Nephron (organoid): ENCODE results near the gene FRMPD1.

Source experiments
- H3K27ac Mint-ChIP-seq, 3 experiments: 2 replicates each; pipeline ENCODE4 v1.8.0; 2020; ENCODE audit warnings: mixed read lengths in 3 of 3, mild to moderate bottlenecking in 2 of 3, moderate library complexity in 1 of 3
- H3K27me3 Mint-ChIP-seq: 2 replicates; pipeline ENCODE4 v1.8.0; 2021; ENCODE audit warnings: low read depth, mild to moderate bottlenecking, moderate library complexity, mixed read lengths
- H3K36me3 Mint-ChIP-seq: 2 replicates; pipeline ENCODE4 v1.8.0; 2020; ENCODE audit warnings: low read depth, mixed read lengths
- H3K4me1 Mint-ChIP-seq: 2 replicates; pipeline ENCODE4 v1.8.0; 2020; ENCODE audit warnings: mixed read lengths
- H3K4me3 Mint-ChIP-seq, 3 experiments: 2 replicates each; pipeline ENCODE4 v1.8.0; 2020; ENCODE audit warnings: mild to moderate bottlenecking in 3 of 3, mixed read lengths in 3 of 3, moderate library complexity in 2 of 3
- H3K9me3 Mint-ChIP-seq: 2 replicates; pipeline ENCODE4 v1.8.0; 2020; ENCODE audit warnings: mixed read lengths
- TF ChIP-seq, protein P1 (sequence below), 3 experiments: fragments of 200-600 bp; sonication (generic); IDR thresholded peaks; one replicate each; pipeline ENCODE4 v1.5.0; 2021; ENCODE audit warnings: antibody characterized with exemption in 3 of 3; ENCODE audit not compliant: unreplicated experiment in 3 of 3

Gene FRMPD1

DNA sequence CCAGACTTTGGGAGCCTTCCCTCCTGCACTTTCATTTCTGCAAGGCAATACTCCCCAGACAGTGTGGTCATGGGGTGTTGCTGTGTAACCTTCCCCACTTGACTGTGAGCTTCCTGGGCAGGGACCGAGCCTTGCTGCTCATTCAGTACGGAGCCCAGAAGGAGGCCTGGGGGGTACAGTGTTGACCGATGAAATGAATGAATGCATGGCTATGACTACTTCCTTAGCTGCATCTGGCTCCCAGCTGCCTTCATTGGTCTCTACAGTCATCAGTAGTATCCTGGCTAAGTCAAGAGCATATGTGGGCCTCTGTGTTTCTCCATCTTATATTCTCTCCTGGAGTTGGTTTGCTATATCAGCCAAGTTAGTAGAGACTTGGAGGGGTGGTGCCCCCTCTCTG, 9.9 kb downstream of the FRMPD1 start:
- TF ChIP-seq, protein P1, sequence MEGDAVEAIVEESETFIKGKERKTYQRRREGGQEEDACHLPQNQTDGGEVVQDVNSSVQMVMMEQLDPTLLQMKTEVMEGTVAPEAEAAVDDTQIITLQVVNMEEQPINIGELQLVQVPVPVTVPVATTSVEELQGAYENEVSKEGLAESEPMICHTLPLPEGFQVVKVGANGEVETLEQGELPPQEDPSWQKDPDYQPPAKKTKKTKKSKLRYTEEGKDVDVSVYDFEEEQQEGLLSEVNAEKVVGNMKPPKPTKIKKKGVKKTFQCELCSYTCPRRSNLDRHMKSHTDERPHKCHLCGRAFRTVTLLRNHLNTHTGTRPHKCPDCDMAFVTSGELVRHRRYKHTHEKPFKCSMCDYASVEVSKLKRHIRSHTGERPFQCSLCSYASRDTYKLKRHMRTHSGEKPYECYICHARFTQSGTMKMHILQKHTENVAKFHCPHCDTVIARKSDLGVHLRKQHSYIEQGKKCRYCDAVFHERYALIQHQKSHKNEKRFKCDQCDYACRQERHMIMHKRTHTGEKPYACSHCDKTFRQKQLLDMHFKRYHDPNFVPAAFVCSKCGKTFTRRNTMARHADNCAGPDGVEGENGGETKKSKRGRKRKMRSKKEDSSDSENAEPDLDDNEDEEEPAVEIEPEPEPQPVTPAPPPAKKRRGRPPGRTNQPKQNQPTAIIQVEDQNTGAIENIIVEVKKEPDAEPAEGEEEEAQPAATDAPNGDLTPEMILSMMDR (IDR thresholded peaks at IDR 0.05; ENCODE audit: unreplicated experiment in 3 of 3): no peak
- H3K27ac Mint-ChIP-seq: no peak overlapping the region
- no peaks in the 10 kb centered on the region for H3K9me3 Mint-ChIP-seq
- peaks cover 36% of the 10 kb centered on the region for H3K27me3 Mint-ChIP-seq
- H3K4me1 Mint-ChIP-seq: peaks cover 32% of the 10 kb centered on the region
- no peaks in the 10 kb centered on the region for H3K36me3 Mint-ChIP-seq
- H3K4me3 Mint-ChIP-seq: no peak overlapping the region

DNA sequence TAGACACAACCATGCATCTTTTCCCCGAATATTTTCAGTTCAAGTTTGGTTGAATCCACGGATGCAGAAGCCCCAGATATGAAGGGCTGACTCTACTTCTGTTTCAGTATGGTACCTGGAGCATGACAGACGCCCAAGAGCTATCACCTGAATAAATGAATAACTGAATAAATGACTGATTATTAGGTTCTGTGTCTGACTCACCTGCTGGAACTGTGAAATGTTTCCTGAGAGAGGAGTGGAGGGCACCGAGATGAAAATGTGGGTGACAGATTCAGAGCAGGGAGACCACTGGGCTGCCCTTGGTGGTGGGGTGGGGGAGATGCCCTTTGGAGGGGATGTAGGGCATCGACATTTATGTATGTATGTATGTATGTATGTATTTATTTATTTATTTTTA, 13.2 kb downstream of the FRMPD1 start:
- peaks cover 26% of the 10 kb centered on the region for H3K4me1 Mint-ChIP-seq

DNA sequence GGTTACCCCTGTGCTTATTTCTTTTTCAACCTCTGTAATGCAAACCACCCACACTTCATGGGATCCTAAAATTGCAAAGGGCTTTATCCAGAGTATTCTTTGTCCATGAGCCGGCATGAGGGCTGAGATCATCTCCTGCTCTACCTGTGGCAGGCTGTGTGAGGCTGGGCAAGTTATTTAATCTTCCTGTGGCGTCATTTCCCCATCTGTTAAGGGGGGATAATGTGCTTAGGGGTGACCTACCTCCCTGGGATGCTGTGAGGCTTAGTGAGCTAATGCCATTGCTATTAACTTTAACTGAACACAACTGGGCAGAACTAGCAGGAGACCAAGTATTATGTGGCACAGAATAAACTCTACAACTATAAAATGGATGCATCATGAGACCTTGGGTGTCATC, 17.0 kb downstream of the FRMPD1 start:
- TF ChIP-seq, protein P1 (IDR thresholded peaks at IDR 0.05; ENCODE audit: unreplicated experiment in 3 of 3): no peak
- Mint-ChIP-seq H3K36me3 (no peaks in the 10 kb centered on the region), H3K27ac (peak overlapping the region in 2 of 3 experiments; percentile 32 to 44)

More for the DNA sequence above, 13.2 kb downstream of the FRMPD1 start:
- H3K4me3 Mint-ChIP-seq: no peak overlapping the region
- TF ChIP-seq, protein P1 (IDR thresholded peaks at IDR 0.05; ENCODE audit: unreplicated experiment in 3 of 3): no peak
- H3K27ac Mint-ChIP-seq: no peak overlapping the region
- peaks cover 48% of the 10 kb centered on the region for H3K27me3 Mint-ChIP-seq
- no peaks in the 10 kb centered on the region for H3K9me3 Mint-ChIP-seq
- no peaks in the 10 kb centered on the region for H3K36me3 Mint-ChIP-seq

DNA sequence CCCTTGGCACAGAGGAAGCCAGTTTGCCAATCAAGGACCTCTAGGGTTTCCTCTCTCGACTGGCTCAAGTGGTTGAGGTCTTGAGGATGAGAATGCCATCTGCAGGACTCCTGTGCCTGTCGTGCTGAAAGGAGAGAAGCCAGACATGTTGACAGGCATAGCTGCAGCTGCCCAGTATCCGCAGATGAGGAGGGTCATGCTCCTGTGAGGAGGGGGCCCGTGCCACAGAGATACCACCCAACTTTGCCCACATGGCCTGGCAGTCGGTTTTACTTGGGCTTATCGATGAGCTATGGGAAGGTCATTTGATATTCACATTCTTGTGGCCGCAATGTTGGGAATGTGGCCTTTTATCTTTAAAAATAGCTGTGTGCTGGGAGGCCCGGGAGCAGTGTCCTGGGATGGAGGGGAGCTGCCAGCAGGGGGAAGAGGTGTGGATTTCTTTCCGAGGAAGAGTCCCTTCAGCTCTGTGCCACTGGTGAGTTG, 17.4 kb downstream of the FRMPD1 start:
- H3K9me3 Mint-ChIP-seq: no peaks in the 10 kb centered on the region
- H3K27ac Mint-ChIP-seq: peak overlapping the region; percentile 21 to 44 (median 32)
- no peaks in the 10 kb centered on the region for H3K36me3 Mint-ChIP-seq
- H3K27me3 Mint-ChIP-seq: peaks cover 53% of the 10 kb centered on the region
- TF ChIP-seq, protein P1 (IDR thresholded peaks at IDR 0.05; ENCODE audit: unreplicated experiment in 3 of 3): peak in 1 of 3 experiments; percentile 26
- H3K4me1 Mint-ChIP-seq: peaks cover 39% of the 10 kb centered on the region
- peak overlapping the region in 1 of 3 experiments; percentile 49 for H3K4me3 Mint-ChIP-seq

More for the DNA sequence above, 17.0 kb downstream of the FRMPD1 start:
- H3K9me3 Mint-ChIP-seq: no peaks in the 10 kb centered on the region
- peaks cover 39% of the 10 kb centered on the region for H3K4me1 Mint-ChIP-seq
- peaks cover 53% of the 10 kb centered on the region for H3K27me3 Mint-ChIP-seq
- no peak overlapping the region for H3K4me3 Mint-ChIP-seq

DNA sequence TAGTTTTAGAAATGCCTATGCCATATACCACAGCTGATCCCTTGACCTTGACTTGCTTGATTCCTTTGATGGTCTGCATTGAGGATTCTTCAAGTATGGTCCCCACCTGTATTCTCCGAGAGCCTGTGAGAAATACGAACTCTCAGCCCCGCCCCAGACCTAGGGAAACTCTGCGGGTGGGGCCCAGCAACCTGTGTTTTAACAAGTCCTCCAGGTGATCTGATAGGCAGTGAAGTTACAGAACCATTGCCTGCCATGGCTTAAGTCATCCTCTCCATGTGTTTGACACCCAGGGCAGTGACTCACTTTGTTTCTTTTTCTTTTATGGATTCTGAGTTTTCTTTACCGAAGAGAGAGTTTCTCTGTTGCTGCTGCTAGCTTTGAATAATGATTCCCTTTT, 18.5 kb downstream of the FRMPD1 start:
- no peaks in the 10 kb centered on the region for H3K36me3 Mint-ChIP-seq
- TF ChIP-seq, protein P1 (IDR thresholded peaks at IDR 0.05; ENCODE audit: unreplicated experiment in 3 of 3): no peak
- no peak overlapping the region for H3K27ac Mint-ChIP-seq
- H3K4me1 Mint-ChIP-seq: peaks cover 41% of the 10 kb centered on the region
- H3K27me3 Mint-ChIP-seq: peaks cover 53% of the 10 kb centered on the region
- no peaks in the 10 kb centered on the region for H3K9me3 Mint-ChIP-seq
- H3K4me3 Mint-ChIP-seq: no peak overlapping the region

DNA sequence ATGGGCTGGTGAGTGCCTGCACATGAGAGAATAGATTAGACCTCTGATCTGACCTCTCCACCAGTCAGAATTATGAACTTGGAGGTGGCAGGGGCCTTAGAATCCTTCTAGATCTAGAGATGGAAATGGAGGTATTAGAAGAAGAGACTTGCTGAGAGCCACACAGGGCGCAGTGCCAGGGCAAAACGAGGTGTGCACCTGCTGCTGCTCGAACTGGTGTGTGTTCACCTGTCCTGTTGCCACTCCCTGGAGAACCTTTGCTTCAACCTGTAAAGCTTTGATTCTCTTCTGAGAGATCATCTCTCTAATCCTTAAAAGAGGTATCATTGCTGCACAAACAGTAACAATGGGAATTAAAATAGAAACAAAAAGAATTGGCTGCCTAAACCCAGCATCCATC, 24.9 kb downstream of the FRMPD1 start:
- TF ChIP-seq, protein P1 (IDR thresholded peaks at IDR 0.05; ENCODE audit: unreplicated experiment in 3 of 3): no peak
- Mint-ChIP-seq H3K9me3 (no peaks in the 10 kb centered on the region), H3K27me3 (peaks cover 24% of the 10 kb centered on the region), H3K4me1 (peaks cover 46% of the 10 kb centered on the region), H3K4me3 (no peak overlapping the region), H3K27ac (peak overlapping the region in 2 of 3 experiments; percentile 42 to 65), H3K36me3 (no peaks in the 10 kb centered on the region)
